GM20000 (cell line): Measurements from ENCODE around the gene NWD2.

ENCODE experiments used
- DNase-seq: peaks from one replicate; pipeline ENCODE4 v3.0.0; 2012; ENCODE audit warnings: low spot score
- CTCF ChIP-seq: IDR thresholded peaks from 2 replicates; pipeline ENCODE4 v1.5.1; 2012; ENCODE audit warnings: mild to moderate bottlenecking, control low read depth; ENCODE audit errors: extremely low read depth, missing control alignments

The NWD2 gene

GRCh38 chr4:37476256-37476655 lies 231.7 kb downstream of the NWD2 start:
- TF ChIP-seq CTCF = no peak

GRCh38 chr4:37476691-37477090 lies 232.1 kb downstream of the NWD2 start:
- no peak for TF ChIP-seq CTCF
- DNase-seq = no peak

More at GRCh38 chr4:37476256-37476655, 231.7 kb downstream of the NWD2 start:
- DNase-seq = no peak

GRCh38 chr4:37477126-37477525 lies 232.6 kb downstream of the NWD2 start:
- DNase-seq = no peak
- no peak for TF ChIP-seq CTCF

- TF ChIP-seq CTCF = no peak
- no peak for DNase-seq
Observed at GRCh38 chr4:37478151-37478550, 233.6 kb downstream of the NWD2 start.

- no peak for TF ChIP-seq CTCF
- DNase-seq = no peak
Observed at GRCh38 chr4:37480509-37480908, 236.0 kb downstream of the NWD2 start.

- DNase-seq = no peak
- no peak for TF ChIP-seq CTCF
Observed at GRCh38 chr4:37481547-37482122, 237.1 kb downstream of the NWD2 start.

GRCh38 chr4:37482236-37482913 lies 237.8 kb downstream of the NWD2 start:
- DNase-seq = no peak

More at GRCh38 chr4:37482236-37482913, 237.8 kb downstream of the NWD2 start:
- TF ChIP-seq CTCF = no peak
